Vagina (tissue), 2 donors: ENCODE results near the gene GTF2B.

ENCODE experiments used
- CTCF ChIP-seq, 3 experiments: fragments of 450-650 bp in 2 of 3; fragments of 200-600 bp in 1 of 3; sonication (generic) in 1 of 3; IDR thresholded peaks; one replicate each; pipeline ENCODE4 v1.5.1; 2017 to 2019; ENCODE audit warnings: antibody characterized with exemption in 3 of 3, mild to moderate bottlenecking in 2 of 3, moderate library complexity in 2 of 3
- POLR2AphosphoS5 ChIP-seq, 2 donors: sonication (generic); formaldehyde crosslinking; IDR thresholded peaks; one replicate each; pipeline ENCODE4 v1.9.0; 2017; ENCODE audit warnings: antibody characterized with exemption in 2 of 2, mild to moderate bottlenecking in 2 of 2, low read depth in 1 of 2; ENCODE audit not compliant: insufficient read depth in 1 of 2

DNA sequence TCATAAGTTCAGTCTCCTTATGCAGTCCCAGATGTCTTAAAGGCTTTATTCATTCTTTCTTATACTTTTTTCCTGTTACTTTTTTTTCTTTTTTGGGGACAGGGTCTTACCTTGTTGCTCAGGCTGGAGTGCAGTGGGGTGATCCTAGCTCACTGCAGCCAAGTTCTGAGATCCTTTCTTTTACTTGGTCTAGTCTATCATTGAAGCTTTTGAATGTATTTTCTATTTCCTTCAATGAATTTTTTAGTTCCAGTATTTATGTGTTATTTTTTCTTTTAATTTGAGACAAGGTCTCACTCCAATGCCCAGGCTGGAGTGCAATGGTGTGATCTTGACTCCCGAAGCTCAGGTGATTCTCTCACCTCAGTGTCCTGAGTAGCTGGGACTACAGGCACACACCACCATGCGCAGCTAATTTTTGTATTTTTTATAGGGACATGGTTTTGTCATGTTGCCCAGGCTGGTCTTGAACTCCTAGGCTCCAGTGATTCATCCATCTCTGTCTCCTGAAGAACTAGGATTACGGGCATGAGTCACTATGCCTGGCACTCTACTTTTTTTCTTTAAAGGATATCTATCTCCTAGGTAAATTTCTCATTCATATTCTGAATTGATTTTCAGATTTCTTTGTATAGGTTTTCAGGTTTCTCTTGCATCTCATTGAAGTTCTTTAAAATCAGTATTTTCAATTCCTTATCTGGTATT, 26.1 kb upstream of the GTF2B start:
- TF ChIP-seq CTCF (IDR thresholded peaks at IDR 0.05) (no peak), POLR2AphosphoS5 (IDR thresholded peaks at IDR 0.05; ENCODE audit: insufficient read depth in 1 of 2, low read depth in 1 of 2) (no peak)
